Activated CD8-positive, alpha-beta memory T cell treated with anti-CD3 and anti-CD28 coated beads for 48 hours (primary cell): Measurements from ENCODE around the gene OR52M1.

ENCODE experiments used
- DNase-seq, 3 experiments: peaks; one replicate each; pipeline ENCODE4 v3.0.0-alpha.2; 2020; ENCODE audit warnings: low read depth in 2 of 3, low spot score in 2 of 3

The OR52M1 gene

DNA sequence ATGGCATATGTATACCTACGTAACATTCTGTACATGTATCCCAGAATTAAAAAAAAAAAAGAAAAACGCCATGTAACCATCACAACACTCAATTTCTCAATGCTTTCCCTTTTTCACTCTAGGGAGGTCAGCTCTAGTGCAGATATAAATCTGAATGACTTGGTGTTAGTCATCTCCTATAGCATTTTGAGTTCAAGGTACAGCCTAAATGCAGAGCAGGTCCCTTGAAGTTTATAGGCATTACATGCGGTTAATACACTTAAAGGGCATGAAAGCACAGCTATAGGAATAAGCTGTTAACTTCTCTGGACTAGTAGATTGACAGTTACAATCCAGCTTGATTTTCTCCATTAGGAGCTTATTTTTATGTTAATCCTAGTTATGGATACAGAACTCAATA, 20.4 kb downstream of the OR52M1 start:
- DNase-seq = no peak

DNA sequence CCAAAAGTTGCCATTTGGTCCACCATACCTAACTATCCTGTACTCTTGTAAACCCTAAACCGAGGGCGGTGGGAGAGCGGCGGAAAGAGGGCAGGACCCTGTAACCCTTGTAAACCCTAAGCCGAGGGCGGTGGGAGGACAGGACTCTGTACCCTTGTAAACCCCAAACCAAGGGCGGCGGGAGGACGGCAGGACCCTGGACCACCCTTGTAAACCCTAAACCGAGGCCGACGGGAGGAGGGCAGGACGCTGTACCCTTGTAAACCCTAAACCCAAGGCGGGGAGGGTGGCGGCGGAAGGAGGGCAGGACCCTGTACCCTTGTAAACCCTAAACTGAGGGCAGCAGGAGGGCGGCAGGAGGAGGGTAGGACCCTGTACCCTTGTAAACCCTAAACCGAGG, 24.1 kb downstream of the OR52M1 start:
- DNase-seq = no peak

GRCh38 chr11:4576880-4577279, 31.9 kb downstream of the OR52M1 start:
- DNase-seq = no peak

DNA sequence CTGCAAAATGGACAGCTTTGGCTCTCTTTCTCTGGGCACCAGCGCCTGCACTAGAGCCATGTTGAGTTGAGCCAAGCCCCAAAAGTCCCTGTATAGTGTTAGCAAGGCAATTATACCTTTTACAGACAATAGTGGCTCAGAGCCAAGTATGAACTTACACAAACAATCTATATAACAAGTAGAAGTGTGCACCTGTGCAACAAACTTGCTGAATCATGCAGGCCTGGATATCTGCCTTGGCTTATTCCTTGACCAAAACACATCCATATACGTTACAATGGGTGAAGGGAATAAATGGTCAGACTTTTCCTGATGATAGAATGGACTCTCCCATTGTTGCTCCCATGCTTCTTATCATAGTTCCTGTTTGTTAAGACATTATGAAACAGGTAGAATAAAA, 32.8 kb downstream of the OR52M1 start:
- DNase-seq = no peak

DNA sequence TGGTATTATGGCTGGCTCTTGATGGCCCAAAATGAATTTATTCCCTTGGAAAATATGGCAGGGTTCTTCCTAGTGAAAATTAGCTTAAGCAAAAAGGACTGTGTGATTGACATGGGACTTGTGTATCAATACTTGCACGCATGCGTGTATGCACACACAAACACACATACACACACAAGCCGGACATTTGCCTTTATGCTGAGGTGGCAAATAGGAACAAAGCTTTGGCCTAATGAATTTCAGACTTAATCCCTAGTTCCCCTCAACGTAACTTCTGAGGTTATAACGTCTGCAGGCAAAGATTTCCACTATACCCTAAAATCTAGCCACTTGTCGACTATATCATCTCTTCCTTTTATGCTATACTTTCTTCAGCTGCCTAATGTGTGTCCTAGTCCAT, 33.6 kb downstream of the OR52M1 start:
- no peak for DNase-seq

DNA sequence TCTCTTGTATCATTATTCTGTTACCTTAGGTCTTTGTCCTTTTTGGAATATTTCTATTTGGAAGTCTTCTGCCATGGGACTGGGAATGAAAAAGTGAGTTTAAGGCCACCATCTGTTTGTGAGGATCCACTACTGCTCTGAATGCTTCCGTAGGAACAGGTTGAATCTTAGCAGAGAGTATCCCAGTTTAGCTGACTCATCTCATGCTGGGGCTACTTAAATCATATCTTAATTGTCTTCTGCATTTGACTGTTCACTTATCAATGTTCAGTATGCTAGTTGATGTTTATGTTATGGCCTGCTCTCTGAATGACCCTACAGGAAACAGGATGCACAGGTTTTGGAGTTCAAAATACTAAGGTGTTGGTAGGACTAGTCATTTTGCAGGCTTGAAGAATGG, 35.1 kb downstream of the OR52M1 start:
- DNase-seq = no peak

- no peak for DNase-seq
These were observed 36.5 kb downstream of the OR52M1 start, which contains the start of gene OR52I2 for GRCh38 chr11:4581443-4581842. OR52I2 (plus strand) TSS chr11:4581743.

DNA sequence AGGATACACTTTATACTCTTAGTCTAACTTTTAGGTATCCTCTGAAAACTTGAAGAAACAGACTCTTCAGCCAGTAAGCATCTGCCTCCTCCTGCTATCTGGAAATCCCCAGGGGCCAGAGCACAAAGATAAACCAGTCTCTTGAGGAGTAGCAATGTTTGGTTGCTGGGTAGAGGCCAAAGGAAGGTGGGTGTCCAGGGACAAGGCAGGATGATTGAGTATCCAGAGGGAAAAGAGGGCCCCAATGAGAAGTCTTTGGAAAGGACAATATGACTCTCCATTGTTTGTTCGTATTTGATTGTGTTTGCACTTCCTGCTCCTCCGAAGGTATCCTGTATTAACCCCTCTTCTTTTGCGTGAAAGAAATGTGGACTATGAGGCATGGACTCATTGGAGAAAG, 44.0 kb downstream of the OR52M1 start:
- no peak for DNase-seq

- DNase-seq = no peak
These were observed 48.7 kb downstream of the OR52M1 start, which contains the start of gene OR52I1 for GRCh38 chr11:4593739-4594138. OR52I1 (plus strand) TSS chr11:4594039; CDS start chr11:4594039, 0 bp downstream.
